WTC11 (cell line): ENCODE measurements around the gene EIF2AK3. TPM values are rescaled to one million over a fixed set of nuclear protein-coding genes. Genes with fewer than 3 reads are reported as not detected.

ENCODE experiments used
- ATAC-seq: fragments of 200-7000 bp; cut with Tn5 transposase; 2 replicates; pipeline ENCODE4 v1.10.0; 2021; ENCODE audit warnings: mild to moderate bottlenecking, moderate library complexity
- CTCF ChIA-PET: fragments of 300-600 bp; sonication (Branson Sonifier 250); formaldehyde crosslinking; loops from one replicate; lab custom pipeline; 2021; ENCODE audit warnings: antibody characterized with exemption; lab: Charles Lee
- POLR2A ChIA-PET: fragments of 350-600 bp; sonication (Branson Sonifier 250); formaldehyde crosslinking; loops from one replicate; lab custom pipeline; 2021; ENCODE audit warnings: antibody characterized with exemption; lab: Charles Lee
- DNase-seq: peaks from one replicate; pipeline ENCODE4 v3.0.0; 2021; ENCODE audit warnings: low spot score
- H3K27ac Mint-ChIP-seq: 2 replicates; pipeline ENCODE4 v1.8.0; 2021; ENCODE audit warnings: mixed read lengths
- H3K27me3 Mint-ChIP-seq: 2 replicates; pipeline ENCODE4 v1.8.0; 2021; ENCODE audit warnings: low read depth, mild to moderate bottlenecking, moderate library complexity, mixed read lengths
- H3K36me3 Mint-ChIP-seq: 2 replicates; pipeline ENCODE4 v1.8.0; 2021; ENCODE audit warnings: mixed read lengths
- H3K4me1 Mint-ChIP-seq: 2 replicates; pipeline ENCODE4 v1.8.0; 2022; ENCODE audit warnings: mixed read lengths
- H3K4me3 Mint-ChIP-seq: 2 replicates; pipeline ENCODE4 v1.8.0; 2021; ENCODE audit warnings: mild to moderate bottlenecking, moderate library complexity, mixed read lengths
- H3K9me3 Mint-ChIP-seq: 2 replicates; pipeline ENCODE4 v1.8.0; 2021; ENCODE audit warnings: mixed read lengths
- CREB1 ChIP-seq: sonication (generic); formaldehyde crosslinking; IDR thresholded peaks from 2 replicates; pipeline ENCODE4 v1.8.0; 2023; ENCODE audit warnings: mild to moderate bottlenecking, missing genetic modification reagents
- NFE2L1 ChIP-seq: sonication (generic); formaldehyde crosslinking; IDR thresholded peaks from 2 replicates; pipeline ENCODE4 v1.8.1; 2023; ENCODE audit warnings: missing genetic modification reagents
- NR1H2 ChIP-seq: sonication (generic); formaldehyde crosslinking; IDR thresholded peaks from 2 replicates; pipeline ENCODE4 v1.9.0; 2021; ENCODE audit warnings: mild to moderate bottlenecking, moderate library complexity, missing genetic modification reagents
- NR2C2 ChIP-seq: sonication (generic); formaldehyde crosslinking; IDR thresholded peaks from 2 replicates; pipeline ENCODE4 v1.8.0; 2022; ENCODE audit warnings: mild to moderate bottlenecking, missing genetic modification reagents
- SMAD3 ChIP-seq: sonication (generic); formaldehyde crosslinking; IDR thresholded peaks from 2 replicates; pipeline ENCODE4 v1.8.0; 2022; ENCODE audit warnings: missing genetic modification reagents, mild to moderate bottlenecking, borderline replicate concordance
- ZNF138 ChIP-seq: sonication (generic); formaldehyde crosslinking; conservative IDR thresholded peaks from 2 replicates; pipeline ENCODE4 v1.8.1; 2022; ENCODE audit warnings: mild to moderate bottlenecking, moderate library complexity, missing genetic modification reagents
- ZNF423 ChIP-seq: fragments of 250-450 bp; sonication (Bioruptor Pico); IDR thresholded peaks from 2 replicates; pipeline ENCODE4 v2.1.2; 2022; ENCODE audit warnings: mild to moderate bottlenecking, moderate library complexity
- ZNF671 ChIP-seq: fragments of 250-450 bp; sonication (Bioruptor Pico); IDR thresholded peaks from 2 replicates; pipeline ENCODE4 v1.8.0; 2021; ENCODE audit warnings: mild to moderate bottlenecking
- total RNA-seq: library from RNA; stranded (reverse); gene quantifications from 3 replicates; pipeline ENCODE4 v1.2.3, GENCODE V29; 2021
- TF ChIP-seq, protein P1 (sequence below): sonication (generic); formaldehyde crosslinking; IDR thresholded peaks from 2 replicates; pipeline ENCODE4 v1.8.1; 2022; ENCODE audit warnings: mild to moderate bottlenecking, moderate library complexity, missing genetic modification reagents
- TF ChIP-seq, protein P2 (sequence below): sonication (generic); formaldehyde crosslinking; IDR thresholded peaks from 2 replicates; pipeline ENCODE4 v1.8.0; 2022; ENCODE audit warnings: mild to moderate bottlenecking, missing genetic modification reagents
- TF ChIP-seq, protein P3 (sequence below): sonication (generic); formaldehyde crosslinking; conservative IDR thresholded peaks from 2 replicates; pipeline ENCODE4 v1.8.1; 2022; ENCODE audit warnings: mild to moderate bottlenecking, missing genetic modification reagents
- TF ChIP-seq, protein P4 (sequence below): sonication (generic); formaldehyde crosslinking; IDR thresholded peaks from 2 replicates; pipeline ENCODE4 v1.8.0; 2022; ENCODE audit warnings: mild to moderate bottlenecking, missing genetic modification reagents
- TF ChIP-seq, protein P5 (sequence below): sonication (generic); formaldehyde crosslinking; IDR thresholded peaks from 2 replicates; pipeline ENCODE4 v1.8.1; 2023; ENCODE audit warnings: mild to moderate bottlenecking, missing genetic modification reagents, borderline replicate concordance
- TF ChIP-seq, protein P6 (sequence below): fragments of 250-450 bp; sonication (Bioruptor Pico); conservative IDR thresholded peaks from 2 replicates; pipeline ENCODE4 v1.9.0; 2021; ENCODE audit warnings: mild to moderate bottlenecking
- TF ChIP-seq, protein P7 (sequence below): sonication (generic); formaldehyde crosslinking; IDR thresholded peaks from 2 replicates; pipeline ENCODE4 v1.8.1; 2023; ENCODE audit warnings: mild to moderate bottlenecking, missing genetic modification reagents

Gene EIF2AK3
- total RNA-seq, 1 experiment from 2014 or later, result 20.8 TPM

DNA sequence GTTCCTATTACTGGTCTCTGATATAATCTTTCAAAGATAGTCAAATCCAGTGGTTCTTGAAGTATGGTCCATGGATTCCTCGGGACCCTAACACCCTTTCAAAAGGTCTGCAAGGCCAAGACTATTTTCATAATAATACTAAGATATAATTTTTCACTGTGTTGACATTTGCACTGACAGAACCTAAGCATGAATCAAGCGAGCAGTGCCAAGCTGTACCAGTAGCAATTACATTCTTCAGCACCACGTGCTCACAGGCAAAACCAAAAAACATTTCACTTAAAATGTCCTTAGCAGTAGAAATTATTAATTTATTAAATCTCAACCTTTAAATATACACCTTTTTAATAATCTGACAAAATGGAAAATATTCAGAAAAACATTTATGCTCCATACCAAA lies 59.1 kb downstream of the EIF2AK3 start (continued):
- TF ChIP-seq, protein P1, sequence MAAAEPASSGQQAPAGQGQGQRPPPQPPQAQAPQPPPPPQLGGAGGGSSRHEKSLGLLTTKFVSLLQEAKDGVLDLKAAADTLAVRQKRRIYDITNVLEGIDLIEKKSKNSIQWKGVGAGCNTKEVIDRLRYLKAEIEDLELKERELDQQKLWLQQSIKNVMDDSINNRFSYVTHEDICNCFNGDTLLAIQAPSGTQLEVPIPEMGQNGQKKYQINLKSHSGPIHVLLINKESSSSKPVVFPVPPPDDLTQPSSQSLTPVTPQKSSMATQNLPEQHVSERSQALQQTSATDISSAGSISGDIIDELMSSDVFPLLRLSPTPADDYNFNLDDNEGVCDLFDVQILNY (CRISPR knock-in tag), result no peak

DNA sequence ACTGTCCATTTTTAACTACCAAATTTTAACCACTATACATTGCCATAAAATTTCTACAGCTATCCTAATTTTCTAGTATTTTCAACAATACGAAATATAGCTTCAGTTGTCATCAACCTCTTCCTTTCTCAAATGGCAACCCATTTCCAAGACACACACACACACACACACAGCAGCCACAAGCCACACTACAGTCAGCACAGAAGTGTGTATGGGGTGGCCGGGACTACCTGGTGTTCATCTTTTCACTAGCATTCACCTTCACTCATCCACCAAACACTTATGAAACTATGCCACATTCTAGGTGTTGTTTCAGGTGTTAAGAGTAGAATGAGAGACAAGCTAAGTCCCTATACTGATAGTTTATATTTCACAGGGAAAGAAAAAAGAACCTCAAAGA lies 62.9 kb downstream of the EIF2AK3 start:
- H3K27me3 Mint-ChIP-seq, result no peaks in the 10 kb centered on the region
- DNase-seq (no peak), ATAC-seq (no peak)
- POLR2A ChIA-PET, result interaction anchor here (0.6 kb wide), 1 partner anchor 32 kb away, joined by 3 read pairs; no protein-coding TSS in a partner anchor
- no peaks in the 10 kb centered on the region for H3K9me3 Mint-ChIP-seq
- H3K4me1 Mint-ChIP-seq, result peaks cover 31% of the 10 kb centered on the region
- H3K4me3 Mint-ChIP-seq, result no peak overlapping the region
- TF ChIP-seq, protein P2, sequence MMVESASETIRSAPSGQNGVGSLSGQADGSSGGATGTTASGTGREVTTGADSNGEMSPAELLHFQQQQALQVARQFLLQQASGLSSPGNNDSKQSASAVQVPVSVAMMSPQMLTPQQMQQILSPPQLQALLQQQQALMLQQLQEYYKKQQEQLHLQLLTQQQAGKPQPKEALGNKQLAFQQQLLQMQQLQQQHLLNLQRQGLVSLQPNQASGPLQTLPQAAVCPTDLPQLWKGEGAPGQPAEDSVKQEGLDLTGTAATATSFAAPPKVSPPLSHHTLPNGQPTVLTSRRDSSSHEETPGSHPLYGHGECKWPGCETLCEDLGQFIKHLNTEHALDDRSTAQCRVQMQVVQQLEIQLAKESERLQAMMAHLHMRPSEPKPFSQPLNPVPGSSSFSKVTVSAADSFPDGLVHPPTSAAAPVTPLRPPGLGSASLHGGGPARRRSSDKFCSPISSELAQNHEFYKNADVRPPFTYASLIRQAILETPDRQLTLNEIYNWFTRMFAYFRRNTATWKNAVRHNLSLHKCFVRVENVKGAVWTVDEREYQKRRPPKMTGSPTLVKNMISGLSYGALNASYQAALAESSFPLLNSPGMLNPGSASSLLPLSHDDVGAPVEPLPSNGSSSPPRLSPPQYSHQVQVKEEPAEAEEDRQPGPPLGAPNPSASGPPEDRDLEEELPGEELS (CRISPR knock-in tag), result no peak
- TF ChIP-seq NR2C2 (CRISPR knock-in tag) (no peak), SMAD3 (CRISPR knock-in tag) (no peak)
- TF ChIP-seq, protein P3, sequence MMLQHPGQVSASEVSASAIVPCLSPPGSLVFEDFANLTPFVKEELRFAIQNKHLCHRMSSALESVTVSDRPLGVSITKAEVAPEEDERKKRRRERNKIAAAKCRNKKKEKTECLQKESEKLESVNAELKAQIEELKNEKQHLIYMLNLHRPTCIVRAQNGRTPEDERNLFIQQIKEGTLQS (CRISPR knock-in tag), result no peak
- TF ChIP-seq, protein P4, sequence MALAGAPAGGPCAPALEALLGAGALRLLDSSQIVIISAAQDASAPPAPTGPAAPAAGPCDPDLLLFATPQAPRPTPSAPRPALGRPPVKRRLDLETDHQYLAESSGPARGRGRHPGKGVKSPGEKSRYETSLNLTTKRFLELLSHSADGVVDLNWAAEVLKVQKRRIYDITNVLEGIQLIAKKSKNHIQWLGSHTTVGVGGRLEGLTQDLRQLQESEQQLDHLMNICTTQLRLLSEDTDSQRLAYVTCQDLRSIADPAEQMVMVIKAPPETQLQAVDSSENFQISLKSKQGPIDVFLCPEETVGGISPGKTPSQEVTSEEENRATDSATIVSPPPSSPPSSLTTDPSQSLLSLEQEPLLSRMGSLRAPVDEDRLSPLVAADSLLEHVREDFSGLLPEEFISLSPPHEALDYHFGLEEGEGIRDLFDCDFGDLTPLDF (CRISPR knock-in tag), result no peak
- TF ChIP-seq, protein P5, sequence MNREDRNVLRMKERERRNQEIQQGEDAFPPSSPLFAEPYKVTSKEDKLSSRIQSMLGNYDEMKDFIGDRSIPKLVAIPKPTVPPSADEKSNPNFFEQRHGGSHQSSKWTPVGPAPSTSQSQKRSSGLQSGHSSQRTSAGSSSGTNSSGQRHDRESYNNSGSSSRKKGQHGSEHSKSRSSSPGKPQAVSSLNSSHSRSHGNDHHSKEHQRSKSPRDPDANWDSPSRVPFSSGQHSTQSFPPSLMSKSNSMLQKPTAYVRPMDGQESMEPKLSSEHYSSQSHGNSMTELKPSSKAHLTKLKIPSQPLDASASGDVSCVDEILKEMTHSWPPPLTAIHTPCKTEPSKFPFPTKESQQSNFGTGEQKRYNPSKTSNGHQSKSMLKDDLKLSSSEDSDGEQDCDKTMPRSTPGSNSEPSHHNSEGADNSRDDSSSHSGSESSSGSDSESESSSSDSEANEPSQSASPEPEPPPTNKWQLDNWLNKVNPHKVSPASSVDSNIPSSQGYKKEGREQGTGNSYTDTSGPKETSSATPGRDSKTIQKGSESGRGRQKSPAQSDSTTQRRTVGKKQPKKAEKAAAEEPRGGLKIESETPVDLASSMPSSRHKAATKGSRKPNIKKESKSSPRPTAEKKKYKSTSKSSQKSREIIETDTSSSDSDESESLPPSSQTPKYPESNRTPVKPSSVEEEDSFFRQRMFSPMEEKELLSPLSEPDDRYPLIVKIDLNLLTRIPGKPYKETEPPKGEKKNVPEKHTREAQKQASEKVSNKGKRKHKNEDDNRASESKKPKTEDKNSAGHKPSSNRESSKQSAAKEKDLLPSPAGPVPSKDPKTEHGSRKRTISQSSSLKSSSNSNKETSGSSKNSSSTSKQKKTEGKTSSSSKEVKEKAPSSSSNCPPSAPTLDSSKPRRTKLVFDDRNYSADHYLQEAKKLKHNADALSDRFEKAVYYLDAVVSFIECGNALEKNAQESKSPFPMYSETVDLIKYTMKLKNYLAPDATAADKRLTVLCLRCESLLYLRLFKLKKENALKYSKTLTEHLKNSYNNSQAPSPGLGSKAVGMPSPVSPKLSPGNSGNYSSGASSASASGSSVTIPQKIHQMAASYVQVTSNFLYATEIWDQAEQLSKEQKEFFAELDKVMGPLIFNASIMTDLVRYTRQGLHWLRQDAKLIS (CRISPR knock-in tag), result no peak
- H3K36me3 Mint-ChIP-seq, result peaks cover 14% of the 10 kb centered on the region
- CTCF ChIA-PET, result interaction anchor here (0.6 kb wide), 1 partner anchor 373 kb away, joined by 3 read pairs; no protein-coding TSS in a partner anchor
- H3K27ac Mint-ChIP-seq, result peak overlapping the region; percentile 75; the same call in 1 of the 2 replicates

DNA sequence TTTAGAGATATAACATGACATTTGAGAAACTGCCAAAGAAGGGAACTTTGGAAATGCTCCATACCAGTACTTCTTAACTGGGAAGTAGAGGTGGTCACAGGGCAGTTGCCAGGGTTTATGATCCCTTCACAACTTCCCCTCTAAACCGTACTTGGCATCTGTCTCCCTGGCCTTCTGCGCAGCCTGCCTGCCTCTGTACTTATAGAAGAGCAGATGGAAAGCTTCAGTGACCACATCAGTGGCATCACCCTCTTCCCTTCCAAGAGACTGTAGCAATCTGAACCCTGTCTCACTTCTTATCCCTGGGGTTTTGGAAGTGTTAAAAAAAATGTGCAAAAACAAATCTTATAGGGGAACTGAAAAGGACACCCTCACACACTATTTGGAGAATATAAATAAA lies 64.1 kb downstream of the EIF2AK3 start:
- Mint-ChIP-seq H3K36me3 (peaks cover 13% of the 10 kb centered on the region), H3K4me3 (no peak overlapping the region), H3K27me3 (no peaks in the 10 kb centered on the region), H3K4me1 (peaks cover 31% of the 10 kb centered on the region), H3K9me3 (no peaks in the 10 kb centered on the region), H3K27ac (peak overlapping the region; percentile 73; the same call in 1 of the 2 replicates)
- ChIA-PET POLR2A (no interaction called here), CTCF (no interaction called here)
- DNase-seq, result no peak
- ATAC-seq, result no peak
- no peak for TF ChIP-seq ZNF423 (CRISPR knock-in tag)
- TF ChIP-seq ZNF671 (CRISPR knock-in tag), result no peak
- TF ChIP-seq, protein P6, sequence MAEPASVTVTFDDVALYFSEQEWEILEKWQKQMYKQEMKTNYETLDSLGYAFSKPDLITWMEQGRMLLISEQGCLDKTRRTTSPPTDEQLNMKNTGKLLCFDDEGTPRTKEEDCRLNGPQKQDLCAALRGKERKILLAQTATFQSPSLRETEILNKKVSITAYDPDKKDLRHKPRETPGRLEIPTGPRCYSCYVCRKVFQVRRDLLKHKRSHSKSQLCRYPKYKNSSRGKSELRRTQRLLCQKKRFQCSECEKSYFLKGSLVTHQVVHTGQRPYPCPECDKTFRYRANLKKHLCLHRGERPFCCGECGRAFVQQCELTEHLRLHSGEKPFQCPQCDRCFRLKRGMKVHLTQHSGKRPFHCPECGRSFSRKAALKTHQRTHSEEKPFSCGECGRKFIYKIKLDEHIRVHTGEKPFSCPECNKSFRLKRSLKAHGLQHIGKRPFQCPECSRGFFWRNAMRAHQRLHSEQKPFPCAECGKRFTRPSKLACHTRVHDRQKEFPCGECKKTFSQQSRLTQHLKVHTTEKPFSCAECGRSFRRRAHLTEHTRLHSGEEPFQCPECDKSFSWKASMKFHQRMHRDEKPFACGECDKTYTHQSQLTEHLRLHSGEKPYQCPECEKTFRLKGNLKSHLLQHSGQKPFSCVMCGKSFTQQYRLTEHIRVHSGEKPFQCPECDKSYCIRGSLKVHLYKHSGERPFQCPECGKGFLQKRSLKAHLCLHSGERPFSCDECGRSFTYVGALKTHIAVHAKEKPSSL (CRISPR knock-in tag), result no peak
- no peak for TF ChIP-seq NFE2L1 (CRISPR knock-in tag)
- no peak for TF ChIP-seq NR1H2 (CRISPR knock-in tag)
- no peak for TF ChIP-seq ZNF138 (CRISPR knock-in tag)
- TF ChIP-seq, protein P7, sequence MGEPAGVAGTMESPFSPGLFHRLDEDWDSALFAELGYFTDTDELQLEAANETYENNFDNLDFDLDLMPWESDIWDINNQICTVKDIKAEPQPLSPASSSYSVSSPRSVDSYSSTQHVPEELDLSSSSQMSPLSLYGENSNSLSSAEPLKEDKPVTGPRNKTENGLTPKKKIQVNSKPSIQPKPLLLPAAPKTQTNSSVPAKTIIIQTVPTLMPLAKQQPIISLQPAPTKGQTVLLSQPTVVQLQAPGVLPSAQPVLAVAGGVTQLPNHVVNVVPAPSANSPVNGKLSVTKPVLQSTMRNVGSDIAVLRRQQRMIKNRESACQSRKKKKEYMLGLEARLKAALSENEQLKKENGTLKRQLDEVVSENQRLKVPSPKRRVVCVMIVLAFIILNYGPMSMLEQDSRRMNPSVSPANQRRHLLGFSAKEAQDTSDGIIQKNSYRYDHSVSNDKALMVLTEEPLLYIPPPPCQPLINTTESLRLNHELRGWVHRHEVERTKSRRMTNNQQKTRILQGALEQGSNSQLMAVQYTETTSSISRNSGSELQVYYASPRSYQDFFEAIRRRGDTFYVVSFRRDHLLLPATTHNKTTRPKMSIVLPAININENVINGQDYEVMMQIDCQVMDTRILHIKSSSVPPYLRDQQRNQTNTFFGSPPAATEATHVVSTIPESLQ (CRISPR knock-in tag), result no peak
- TF ChIP-seq, protein P5 (CRISPR knock-in tag), result no peak
- TF ChIP-seq, protein P3 (CRISPR knock-in tag), result no peak
- no peak for TF ChIP-seq CREB1 (CRISPR knock-in tag)
